NT2/D1 (cell line): ENCODE results near the gene NUF2.
"Not testable (repeated sequence)": the region's sequence is repeated elsewhere in the genome, so short reads cannot be mapped to it uniquely, and the experiment has no call there.

ENCODE experiments used
- DNase-seq: peaks from one replicate; pipeline ENCODE4 v3.0.0-alpha.2; 2011; ENCODE audit warnings: low read depth, low spot score
- H3K27me3 ChIP-seq: 2 replicates; pipeline ENCODE4 v1.6.0; 2011; ENCODE audit warnings: mild to moderate bottlenecking; ENCODE audit not compliant: insufficient read length, insufficient read depth
- H3K36me3 ChIP-seq: 2 replicates; pipeline ENCODE4 v1.6.1; 2011; ENCODE audit warnings: mild to moderate bottlenecking, low read length, mixed read lengths; ENCODE audit not compliant: insufficient read depth, insufficient read length
- H3K4me1 ChIP-seq: 2 replicates; pipeline ENCODE4 v1.5.1; 2011; ENCODE audit not compliant: insufficient read depth, insufficient read length
- H3K4me3 ChIP-seq: 2 replicates; pipeline ENCODE4 v1.5.1; 2011; ENCODE audit warnings: low read depth; ENCODE audit not compliant: insufficient read length
- H3K9ac ChIP-seq: 2 replicates; pipeline ENCODE4 v1.6.0; 2011; ENCODE audit warnings: low read depth; ENCODE audit not compliant: insufficient read length
- H3K9me3 ChIP-seq: 2 replicates; pipeline ENCODE4 v1.5.1; 2011; ENCODE audit warnings: mild to moderate bottlenecking, low read length; ENCODE audit not compliant: insufficient read depth
- SUZ12 ChIP-seq: IDR thresholded peaks from 2 replicates; pipeline ENCODE4 v1.6.1; 2011; ENCODE audit not compliant: insufficient read length, insufficient read depth; ENCODE audit errors: extremely low read depth
- YY1 ChIP-seq: IDR thresholded peaks from 2 replicates; pipeline ENCODE4 v1.6.1; 2011; ENCODE audit not compliant: insufficient read length, insufficient read depth
- ZNF274 ChIP-seq: IDR thresholded peaks from 2 replicates; pipeline ENCODE4 v1.6.1; 2011; ENCODE audit warnings: mild to moderate bottlenecking, low read depth, low read length

The NUF2 gene

GRCh38 chr1:163308811-163309210, 12.9 kb upstream of the NUF2 start:
- no peak for TF ChIP-seq ZNF274
- TF ChIP-seq YY1, result no peak
- TF ChIP-seq SUZ12, result no peak
- Histone ChIP-seq H3K36me3 (peaks cover 20% of the 10 kb centered on the region), H3K27me3 (no peaks in the 10 kb centered on the region), H3K4me1 (no peaks in the 10 kb centered on the region), H3K4me3 (no peak overlapping the region), H3K9me3 (no peaks in the 10 kb centered on the region), H3K9ac (no peak overlapping the region)
- DNase-seq, result no peak

DNA sequence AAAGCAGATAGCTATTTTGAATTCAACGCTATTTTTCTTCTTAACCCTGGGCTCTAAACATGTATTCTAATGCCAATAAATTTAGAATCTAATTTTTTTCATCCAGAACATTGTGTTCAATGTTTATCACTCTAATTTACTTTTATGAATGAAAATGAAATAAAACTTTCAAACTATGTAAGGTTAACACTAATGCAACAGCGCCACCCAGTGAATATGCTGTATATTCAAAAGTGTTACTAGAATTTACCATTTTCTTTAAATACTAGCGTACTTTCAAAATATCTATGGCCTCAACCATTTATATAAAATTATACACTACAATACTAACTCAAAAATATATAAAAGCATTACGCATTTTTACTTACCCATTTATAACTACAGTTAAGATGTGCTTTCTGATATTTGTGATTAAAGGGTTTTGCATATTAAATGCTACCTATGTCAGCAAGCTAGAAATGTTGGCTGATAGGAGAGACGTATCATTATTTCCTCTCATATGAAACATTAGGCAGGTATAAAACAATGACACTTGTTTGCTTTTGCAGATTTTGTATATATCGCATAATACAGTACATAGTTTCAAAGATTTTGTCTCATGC, 5.9 kb upstream of the NUF2 start:
- Histone ChIP-seq H3K4me3 (no peak overlapping the region), H3K9me3 (no peaks in the 10 kb centered on the region), H3K9ac (no peak overlapping the region), H3K4me1 (no peaks in the 10 kb centered on the region), H3K27me3 (no peaks in the 10 kb centered on the region), H3K36me3 (peaks cover 47% of the 10 kb centered on the region)
- no peak for TF ChIP-seq YY1
- TF ChIP-seq ZNF274, result no peak
- no peak for TF ChIP-seq SUZ12
- peak; percentile 28 for DNase-seq

GRCh38 chr1:163320891-163321290, 863 bp upstream of the NUF2 start:
- DNase-seq, result peak; percentile 22
- Histone ChIP-seq H3K36me3 (peaks cover 40% of the 10 kb centered on the region), H3K9ac (peak overlapping the region; percentile 85), H3K4me1 (no peaks in the 10 kb centered on the region), H3K4me3 (peak overlapping the region; percentile 87), H3K27me3 (no peaks in the 10 kb centered on the region), H3K9me3 (no peaks in the 10 kb centered on the region)
- TF ChIP-seq SUZ12 (no peak), ZNF274 (no peak), YY1 (no peak)

GRCh38 chr1:163323339-163323738, 1.6 kb downstream of the NUF2 start:
- not testable (repeated sequence) for H3K9me3 ChIP-seq, H3K27me3 ChIP-seq, DNase-seq, H3K4me1 ChIP-seq, H3K9ac ChIP-seq, H3K4me3 ChIP-seq
- peaks cover 32% of the 10 kb centered on the region for H3K36me3 ChIP-seq

DNA sequence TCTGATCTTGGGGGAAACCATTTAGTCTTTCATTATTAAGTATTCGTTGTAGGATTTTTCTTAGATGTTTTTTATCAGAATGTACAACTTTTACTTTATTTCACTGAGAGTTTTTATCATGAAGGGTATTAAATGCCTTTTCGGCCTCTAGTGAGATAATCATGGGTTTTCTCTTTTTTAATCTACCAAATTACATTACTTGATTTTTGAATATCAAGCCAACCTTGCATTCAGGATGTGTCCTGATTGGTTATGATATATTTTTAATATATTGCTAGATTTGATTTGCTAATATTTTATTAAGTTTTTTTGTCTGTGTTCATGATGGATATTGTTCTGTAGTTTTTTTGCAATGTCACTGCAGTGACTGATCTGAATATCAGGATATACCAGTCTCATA, 9.4 kb downstream of the NUF2 start:
- Histone ChIP-seq H3K9me3 (peaks cover 11% of the 10 kb centered on the region), H3K4me1 (no peaks in the 10 kb centered on the region), H3K36me3 (peaks cover 30% of the 10 kb centered on the region), H3K27me3 (no peaks in the 10 kb centered on the region), H3K9ac (no peak overlapping the region), H3K4me3 (no peak overlapping the region)
- no peak for TF ChIP-seq SUZ12
- no peak for TF ChIP-seq YY1
- TF ChIP-seq ZNF274, result no peak
- no peak for DNase-seq

GRCh38 chr1:163335216-163335615, 13.5 kb downstream of the NUF2 start:
- H3K36me3 ChIP-seq, result peaks cover 24% of the 10 kb centered on the region

GRCh38 chr1:163337631-163338030, 15.9 kb downstream of the NUF2 start:
- no peaks in the 10 kb centered on the region for H3K9me3 ChIP-seq
- no peak overlapping the region for H3K4me3 ChIP-seq
- H3K27me3 ChIP-seq, result no peaks in the 10 kb centered on the region
- TF ChIP-seq ZNF274 (no peak), SUZ12 (no peak), YY1 (no peak)
- H3K4me1 ChIP-seq, result no peaks in the 10 kb centered on the region
- no peak for DNase-seq
- no peak overlapping the region for H3K9ac ChIP-seq
- peaks cover 31% of the 10 kb centered on the region for H3K36me3 ChIP-seq

More at GRCh38 chr1:163335216-163335615, 13.5 kb downstream of the NUF2 start:
- DNase-seq, result no peak
- Histone ChIP-seq H3K9me3 (peaks cover 11% of the 10 kb centered on the region), H3K4me1 (no peaks in the 10 kb centered on the region), H3K9ac (no peak overlapping the region), H3K27me3 (no peaks in the 10 kb centered on the region), H3K4me3 (no peak overlapping the region)
- TF ChIP-seq SUZ12 (no peak), YY1 (no peak), ZNF274 (no peak)

GRCh38 chr1:163346326-163346870, 24.6 kb downstream of the NUF2 start:
- peaks cover 59% of the 10 kb centered on the region for H3K36me3 ChIP-seq
- H3K4me1 ChIP-seq, result no peaks in the 10 kb centered on the region
- no peak overlapping the region for H3K4me3 ChIP-seq
- H3K9ac ChIP-seq, result no peak overlapping the region
- TF ChIP-seq SUZ12, result no peak
- no peak for TF ChIP-seq ZNF274
- TF ChIP-seq YY1, result no peak
- no peaks in the 10 kb centered on the region for H3K9me3 ChIP-seq
- no peak for DNase-seq
- H3K27me3 ChIP-seq, result no peaks in the 10 kb centered on the region
